NCI-H446 (cell line): Measurements from ENCODE around the gene SCML2.
"Not testable (repeated sequence)": the region's sequence is repeated elsewhere in the genome, so short reads cannot be mapped to it uniquely, and the experiment has no call there.

ENCODE experiments used
- DNase-seq, 2 experiments: peaks; one replicate each; lab custom pipeline; 2025; lab: John Stamatoyannopoulos, UW

The SCML2 gene

DNA sequence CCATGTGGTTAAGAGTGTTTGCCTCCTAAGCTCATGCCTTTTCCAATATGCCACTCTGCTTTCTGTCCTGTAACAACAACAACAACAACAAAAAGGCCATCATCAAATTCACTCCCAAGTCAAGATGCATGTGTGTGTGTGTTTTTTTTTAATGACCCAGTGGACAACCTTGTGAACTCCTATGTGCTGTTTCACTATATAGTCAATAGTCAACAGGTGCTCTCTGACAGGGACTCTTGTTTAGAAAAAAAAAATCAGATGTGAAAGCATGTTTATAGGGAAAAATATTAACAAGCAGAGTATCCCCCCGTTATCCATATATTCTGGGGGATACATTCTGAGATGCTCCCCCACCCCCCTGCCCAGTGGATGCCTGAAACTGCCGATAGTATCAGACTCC is 83.2 kb downstream of the SCML2 start:
- no peak for DNase-seq

DNA sequence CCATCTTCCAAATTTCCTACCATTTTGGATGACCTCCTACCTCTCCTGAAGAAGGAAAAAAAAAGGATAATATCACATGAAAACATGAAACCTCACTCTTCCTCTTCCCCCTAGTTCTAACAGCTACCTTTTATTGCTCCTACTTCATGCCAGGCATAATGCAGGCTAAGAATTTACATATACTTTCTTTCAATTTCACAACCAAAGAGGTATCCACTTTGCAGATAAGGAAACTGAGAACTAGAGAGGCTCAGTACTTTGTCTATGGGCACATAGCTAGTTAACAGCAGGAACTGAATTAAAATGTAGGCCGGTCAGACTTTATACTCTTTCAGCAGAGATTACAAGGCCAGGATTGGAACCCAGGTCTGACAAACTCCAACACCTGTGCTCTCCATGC is 99.4 kb downstream of the SCML2 start:
- no peak for DNase-seq

DNA sequence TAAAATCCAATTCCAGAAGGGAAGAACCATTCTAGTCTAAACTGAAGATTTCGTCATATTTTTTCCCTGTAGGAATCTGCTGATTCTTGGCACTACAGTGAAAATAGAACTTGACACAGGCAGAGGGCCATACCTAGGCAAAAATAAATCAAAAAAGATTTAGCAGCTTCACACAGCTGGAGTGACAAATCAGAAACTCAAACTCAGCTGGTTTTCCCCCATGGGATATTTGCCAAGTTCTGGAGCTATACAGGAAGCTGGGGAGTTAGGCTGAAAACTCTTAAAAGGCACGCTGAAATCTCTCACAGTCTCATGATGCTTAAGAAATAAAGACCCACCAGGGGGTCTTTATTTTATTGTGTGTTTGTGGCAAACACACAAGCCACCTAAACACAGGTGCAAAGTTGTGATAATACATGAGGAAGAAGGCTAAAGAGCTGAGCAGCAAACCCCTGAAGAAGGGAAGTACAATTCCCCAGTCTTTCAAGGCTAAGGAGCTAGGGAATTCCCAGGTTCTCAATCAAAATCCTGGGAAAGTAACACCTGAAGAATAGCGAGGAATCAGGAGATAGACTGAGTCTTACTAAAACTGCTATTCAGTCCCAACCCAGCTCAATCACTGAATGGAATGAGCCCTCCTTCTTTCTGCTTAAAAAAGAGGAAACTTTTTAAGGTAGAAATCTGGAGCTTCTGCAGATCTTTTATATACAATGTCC is 101.7 kb downstream of the SCML2 start:
- no peak for DNase-seq

DNA sequence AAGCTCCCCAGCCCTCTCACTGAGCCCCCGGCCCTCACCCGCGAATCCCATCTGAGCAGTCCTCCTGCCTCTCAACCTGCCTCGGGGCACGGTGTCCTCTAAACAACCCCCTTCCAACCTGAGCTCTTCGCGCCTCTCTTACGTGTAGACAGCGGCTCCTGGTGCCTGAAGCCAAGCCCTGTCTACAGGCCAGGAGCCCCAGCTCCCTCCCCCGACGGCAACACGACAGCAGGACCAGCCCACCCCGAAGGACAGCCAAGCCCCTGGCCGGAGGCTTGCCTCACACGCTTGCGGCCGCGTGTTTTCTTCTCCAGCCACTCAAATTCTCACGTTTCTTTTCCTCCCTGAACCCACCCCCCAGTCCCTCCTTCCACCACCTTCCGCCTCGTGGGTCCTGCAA is 124.8 kb downstream of the SCML2 start:
- not testable (repeated sequence) for DNase-seq

DNA sequence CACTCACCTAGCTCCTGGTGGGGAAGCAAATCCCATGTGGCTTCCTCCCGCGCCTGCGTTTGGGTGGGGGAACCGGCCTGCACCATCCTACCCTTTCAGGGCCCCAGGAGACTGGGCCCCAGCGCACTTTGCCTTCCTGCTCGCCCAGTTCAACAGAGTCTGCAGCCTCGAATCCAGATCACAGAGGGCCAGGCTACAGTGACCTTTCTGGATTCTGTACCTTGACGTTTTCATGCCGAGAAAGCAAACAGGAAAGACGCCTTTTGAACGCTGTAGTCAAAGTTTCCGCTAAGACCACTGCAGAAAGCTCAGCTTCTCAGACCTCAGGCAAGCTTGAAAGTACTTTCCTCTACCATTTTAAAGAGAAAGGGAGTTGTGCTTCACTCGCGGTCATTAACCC is 126.4 kb downstream of the SCML2 start:
- DNase-seq = no peak

DNA sequence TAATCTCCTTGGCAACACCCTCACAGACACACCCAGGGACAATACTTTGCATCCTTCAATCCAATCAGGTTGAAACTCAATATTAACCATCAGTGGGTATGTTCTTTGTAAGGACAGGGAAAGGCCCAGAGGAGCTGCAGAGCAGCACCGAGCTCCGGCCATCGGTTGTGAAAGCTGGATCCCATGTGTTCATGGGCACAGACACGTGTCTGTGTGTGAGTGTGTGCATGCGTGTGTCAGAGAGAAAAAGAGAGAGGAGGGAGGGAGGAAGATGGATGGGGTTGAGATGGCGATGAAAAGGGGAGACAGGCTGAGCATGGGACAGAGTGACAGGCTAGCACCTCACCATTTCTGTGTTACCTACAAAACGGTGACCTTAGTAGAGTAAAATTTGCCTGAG is 127.0 kb downstream of the SCML2 start:
- DNase-seq = no peak

DNA sequence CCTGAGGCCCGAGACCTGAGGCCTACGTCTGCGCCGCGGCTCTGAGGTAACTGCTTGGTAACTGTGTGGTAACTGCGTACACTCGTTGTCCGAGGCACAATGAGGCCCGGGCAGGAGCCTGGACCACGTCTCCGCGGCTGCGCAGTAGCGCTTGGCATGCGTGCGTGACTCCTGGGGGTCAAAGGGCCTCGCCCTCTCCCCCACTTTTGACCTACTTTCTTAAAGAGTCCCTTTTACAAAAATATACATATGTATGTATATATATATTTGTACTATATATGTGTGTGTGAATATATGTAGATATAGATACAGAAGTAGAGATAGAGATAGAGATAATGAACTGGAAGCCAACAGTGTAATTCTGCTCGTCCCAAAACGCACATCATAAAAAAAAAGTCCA is 133.7 kb downstream of the SCML2 start, which contains the start of gene BEND2:
Gene BEND2 (minus strand): TSS at position 101 of the 400 bp plus-strand sequence. CDS start 136 bp downstream, outside the sequence.
- DNase-seq = no peak

DNA sequence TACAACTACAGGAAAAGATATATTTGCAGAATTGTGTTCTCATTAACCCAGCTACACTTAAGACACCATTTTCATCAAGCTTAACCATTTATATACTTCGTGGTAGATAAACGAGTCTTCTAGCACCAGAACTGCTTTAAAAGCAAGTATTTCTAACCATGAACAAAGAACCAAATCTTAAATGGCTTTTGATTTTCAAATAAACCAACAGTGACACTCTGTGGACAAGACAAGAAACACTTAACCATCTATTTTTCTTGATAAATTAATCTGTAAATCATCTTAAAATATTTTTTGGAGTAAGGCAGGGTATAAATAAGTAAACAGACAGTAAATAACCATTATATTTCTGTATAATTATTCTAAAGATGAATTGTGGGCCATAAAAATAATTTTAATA is 144.0 kb downstream of the SCML2 start:
- DNase-seq = no peak

DNA sequence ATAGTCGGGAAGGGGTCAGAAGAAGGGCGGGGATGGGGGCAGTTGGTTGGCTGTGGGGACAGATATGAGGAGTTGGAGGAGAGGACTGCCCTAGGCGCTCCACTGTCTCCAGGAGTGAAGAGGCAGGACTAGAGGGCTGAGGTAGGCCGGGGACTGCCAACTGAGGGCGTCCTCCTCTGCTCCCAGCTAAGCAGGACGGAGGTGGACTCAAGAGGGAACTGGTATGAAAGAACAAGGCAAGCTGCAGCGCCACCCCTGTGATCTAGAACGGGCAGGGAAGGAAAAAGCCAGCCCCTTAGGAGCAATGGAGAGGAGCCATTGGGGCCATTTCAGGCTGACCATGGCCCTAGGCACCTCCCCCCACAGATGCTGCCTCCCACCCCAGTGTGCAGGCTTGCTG is 147.8 kb downstream of the SCML2 start:
- no peak for DNase-seq

DNA sequence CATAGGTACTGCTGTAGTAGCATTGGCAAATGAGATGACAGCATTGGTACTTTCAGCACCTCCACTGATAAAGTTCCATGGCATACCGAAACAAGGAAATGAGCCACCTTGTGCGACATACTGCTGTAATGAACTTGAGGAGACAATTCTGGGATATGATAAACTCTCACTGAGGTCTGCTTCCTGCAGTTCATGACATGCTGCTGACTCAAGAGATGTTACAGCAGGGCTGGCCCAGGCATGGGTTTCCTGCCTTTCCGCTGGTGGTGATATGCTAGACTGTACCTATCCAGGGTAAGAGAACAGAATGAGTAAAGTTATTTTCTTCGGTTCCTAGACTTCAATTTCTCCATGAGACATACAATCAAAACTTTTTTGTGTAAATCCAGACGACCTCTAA is 150.9 kb downstream of the SCML2 start:
- DNase-seq = no peak

DNA sequence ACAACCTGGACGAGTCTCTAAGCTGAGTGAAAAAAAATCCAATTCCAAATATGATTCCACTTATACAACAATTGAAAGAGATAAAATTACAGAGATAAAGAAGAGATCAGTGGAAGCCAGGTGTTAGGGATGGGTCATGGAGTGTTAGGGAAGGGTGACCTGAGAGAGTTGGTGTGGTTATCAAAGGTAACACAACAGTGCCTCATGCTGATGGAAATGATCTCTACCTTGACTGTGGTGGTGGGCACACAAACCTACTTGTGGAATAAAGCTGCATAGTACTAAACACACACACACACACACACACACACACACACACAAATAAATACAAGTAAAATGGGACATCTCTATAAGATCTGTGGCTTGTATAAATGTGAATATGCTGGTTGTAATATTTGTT is 159.8 kb downstream of the SCML2 start:
- DNase-seq = no peak
